ENCODE measurements around the gene CAMTA1.

- no peak for TF ChIP-seq ELF1 (IDR thresholded peaks at IDR 0.05; ENCODE audit: borderline replicate concordance, low read depth)
- no peak for TF ChIP-seq CTCF (IDR thresholded peaks at IDR 0.05 in 2 of 3, conservative IDR thresholded peaks at IDR 0.05 in 1 of 3; ENCODE audit: borderline replicate concordance in 1 of 3, insufficient read depth in 1 of 3, low read depth in 2 of 3, low read length in 2 of 3)
Observed at GRCh38 chr1:6959491-6959890, 174.2 kb downstream of the CAMTA1 start.

Data from HCT116 (cell line).